A549 (cell line): ENCODE results near the gene VPS13D.

Experiments used
- CEBPB ChIP-seq, 2 experiments: fragments of >200 bp in 1 of 2; sonication (Bioruptor Twin) in 1 of 2; formaldehyde crosslinking in 1 of 2; IDR thresholded peaks; 2 replicates each; pipeline ENCODE4 v1.6.1; 2012 to 2016
- CHD2 ChIP-seq: fragments of 150-350 bp; IDR thresholded peaks from 2 replicates; pipeline ENCODE4 v1.6.1; 2014; ENCODE audit warnings: low read length; ENCODE audit not compliant: partially characterized antibody
- CHD4 ChIP-seq: fragments of 200-600 bp; sonication (generic); IDR thresholded peaks from 2 replicates; pipeline ENCODE4 v1.6.1; 2016; ENCODE audit warnings: antibody characterized with exemption, mild to moderate bottlenecking, borderline replicate concordance
- CTCF ChIP-seq: fragments of >200 bp; sonication (Bioruptor Twin); formaldehyde crosslinking; IDR thresholded peaks from 3 replicates; pipeline ENCODE4 v1.5.1; 2016
- EP300 ChIP-seq, 2 experiments: fragments of >200 bp; sonication (Bioruptor Twin); formaldehyde crosslinking; IDR thresholded peaks; 2 replicates in 1 of 2; 3 replicates in 1 of 2; pipeline ENCODE4 v1.6.1; 2016 to 2017
- MYC ChIP-seq: IDR thresholded peaks from 2 replicates; pipeline ENCODE4 v1.6.1; 2012; ENCODE audit warnings: mild to moderate bottlenecking, inconsistent platforms, low read length, improper control_type of control experiment, borderline replicate concordance
- POLR2A ChIP-seq: IDR thresholded peaks from 2 replicates; pipeline ENCODE4 v1.6.1; 2012; ENCODE audit warnings: mild to moderate bottlenecking, low read length
- SMC3 ChIP-seq: fragments of >200 bp; sonication (Bioruptor Twin); formaldehyde crosslinking; IDR thresholded peaks from 3 replicates; pipeline ENCODE4 v1.6.1; 2018; ENCODE audit warnings: inconsistent platforms
- TF ChIP-seq, protein P1 (sequence below): IDR thresholded peaks from 2 replicates; pipeline ENCODE4 v1.6.1; 2012

DNA sequence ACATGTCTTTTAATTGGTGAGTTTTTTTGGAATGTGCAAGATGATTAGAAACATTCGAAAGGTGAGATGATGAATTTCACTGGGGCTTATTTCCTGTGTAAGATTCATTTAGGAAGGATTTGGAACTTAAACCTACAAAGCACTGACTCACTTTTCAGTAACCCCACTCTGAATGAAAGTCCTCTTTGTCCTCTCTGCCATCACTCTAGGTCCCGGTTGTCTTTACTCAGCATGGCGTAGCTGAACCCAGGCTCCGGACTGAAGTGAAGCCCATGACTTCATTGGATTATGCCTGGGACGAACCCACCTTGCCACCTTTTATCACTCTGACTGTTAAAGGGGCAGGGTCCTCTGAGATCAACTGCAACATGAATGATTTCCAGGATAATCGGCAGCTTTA is 139.4 kb downstream of the VPS13D start:
- TF ChIP-seq CEBPB (IDR thresholded peaks at IDR 0.05): no peak
- no peak for TF ChIP-seq POLR2A
- no peak for TF ChIP-seq EP300 (IDR thresholded peaks at IDR 0.05)
- TF ChIP-seq CTCF: no peak
- TF ChIP-seq MYC: no peak
- TF ChIP-seq CHD2: no peak
- no peak for TF ChIP-seq SMC3
- TF ChIP-seq CHD4: no peak
- TF ChIP-seq, protein P1, sequence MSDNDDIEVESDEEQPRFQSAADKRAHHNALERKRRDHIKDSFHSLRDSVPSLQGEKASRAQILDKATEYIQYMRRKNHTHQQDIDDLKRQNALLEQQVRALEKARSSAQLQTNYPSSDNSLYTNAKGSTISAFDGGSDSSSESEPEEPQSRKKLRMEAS: no peak
